HEK293 (cell line): Measurements from ENCODE around the gene GPR21.

Experiments used
- CTCF ChIA-PET: fragments of 350-600 bp; formaldehyde crosslinking; extraction: SDS; loops from one replicate; lab custom pipeline; 2021; ENCODE audit warnings: antibody characterized with exemption; lab: Yijun Ruan, JAX
- POLR2A ChIA-PET: fragments of 300-600 bp; formaldehyde crosslinking; extraction: SDS; loops from one replicate; lab custom pipeline; 2020; ENCODE audit warnings: antibody characterized with exemption, inconsistent platforms; lab: Yijun Ruan, JAX
- H3K27ac ChIP-seq: fragments of 200-500 bp; sonication (Bioruptor generic); 2 replicates; pipeline ENCODE4 v1.5.1; 2014; ENCODE audit warnings: low read depth, low read length, control low read depth, inconsistent platforms; ENCODE audit errors: extremely low read depth
- H3K36me3 ChIP-seq, 2 experiments: fragments of 200-500 bp in 1 of 2; sonication (Bioruptor generic) in 1 of 2; 1 replicate in 1 of 2; 2 replicates in 1 of 2; pipeline ENCODE4 v1.5.1; 2014 to 2017; ENCODE audit warnings: inconsistent platforms in 2 of 2, low read length in 2 of 2; ENCODE audit not compliant: control insufficient read depth in 2 of 2, insufficient read depth in 1 of 2
- H3K4me1 ChIP-seq: fragments of 200-500 bp; sonication (Bioruptor generic); 2 replicates; pipeline ENCODE4 v1.5.1; 2014; ENCODE audit warnings: mild to moderate bottlenecking, low read length, inconsistent platforms; ENCODE audit not compliant: control insufficient read depth, insufficient read depth
- H3K4me3 ChIP-seq: 2 replicates; pipeline ENCODE4 v1.5.1; 2011; ENCODE audit warnings: low read depth, mild to moderate bottlenecking, control low read depth, low read length, moderate library complexity
- H3K9me3 ChIP-seq: fragments of 200-500 bp; sonication (Bioruptor generic); 2 replicates; pipeline ENCODE4 v1.5.1; 2014; ENCODE audit warnings: low read depth, low read length, inconsistent platforms; ENCODE audit not compliant: control insufficient read depth, insufficient read depth
- BCL11A ChIP-seq: fragments of 450-650 bp; formaldehyde crosslinking; IDR thresholded peaks from 2 replicates; pipeline ENCODE4 v1.5.1; 2016; ENCODE audit warnings: low read depth, missing biosample characterization, missing genetic modification characterization
- HOXD13 ChIP-seq: sonication (generic); formaldehyde crosslinking; IDR thresholded peaks from 2 replicates; pipeline ENCODE4 v1.8.0; 2022; ENCODE audit warnings: missing genetic modification reagents, borderline replicate concordance
- KLF8 ChIP-seq: fragments of 450-650 bp; formaldehyde crosslinking; IDR thresholded peaks from 2 replicates; pipeline ENCODE4 v1.5.1; 2016; ENCODE audit warnings: missing biosample characterization, missing genetic modification characterization
- SP7 ChIP-seq: fragments of 450-650 bp; formaldehyde crosslinking; IDR thresholded peaks from 2 replicates; pipeline ENCODE4 v1.5.1; 2016; ENCODE audit warnings: missing biosample characterization, missing genetic modification characterization
- TRIM28 ChIP-seq: IDR thresholded peaks from 2 replicates; pipeline ENCODE4 v1.6.1; 2011; ENCODE audit warnings: low read length, control low read depth, borderline replicate concordance
- WT1 ChIP-seq: fragments of 450-650 bp; formaldehyde crosslinking; IDR thresholded peaks from 2 replicates; pipeline ENCODE4 v1.5.1; 2016; ENCODE audit warnings: missing biosample characterization, missing genetic modification characterization
- ZBTB17 ChIP-seq: fragments of 450-650 bp; formaldehyde crosslinking; IDR thresholded peaks from 2 replicates; pipeline ENCODE4 v1.5.1; 2016; ENCODE audit warnings: missing biosample characterization, missing genetic modification characterization
- ZIC2 ChIP-seq: fragments of 450-650 bp; formaldehyde crosslinking; IDR thresholded peaks from 2 replicates; pipeline ENCODE4 v1.5.1; 2016; ENCODE audit warnings: missing biosample characterization, missing genetic modification characterization
- ZNF654 ChIP-seq: fragments of 450-650 bp; formaldehyde crosslinking; IDR thresholded peaks from 2 replicates; pipeline ENCODE4 v1.5.1; 2016; ENCODE audit warnings: low read depth, missing biosample characterization, missing genetic modification characterization
- TF ChIP-seq, protein P1 (sequence below): fragments of 450-650 bp; formaldehyde crosslinking; IDR thresholded peaks from 2 replicates; pipeline ENCODE4 v1.5.1; 2017; ENCODE audit warnings: missing biosample characterization, missing genetic modification characterization
- TF ChIP-seq, protein P2 (sequence below): fragments of 450-650 bp; formaldehyde crosslinking; IDR thresholded peaks from 2 replicates; pipeline ENCODE4 v1.5.1; 2016; ENCODE audit warnings: missing biosample characterization, missing genetic modification characterization
- TF ChIP-seq, protein P3 (sequence below): fragments of 450-650 bp; formaldehyde crosslinking; IDR thresholded peaks from 2 replicates; pipeline ENCODE4 v1.5.1; 2016; ENCODE audit warnings: missing biosample characterization, missing genetic modification characterization
- TF ChIP-seq, protein P4 (sequence below): fragments of 450-650 bp; formaldehyde crosslinking; IDR thresholded peaks from 2 replicates; pipeline ENCODE4 v1.5.1; 2016; ENCODE audit warnings: missing biosample characterization, missing genetic modification characterization
- TF ChIP-seq, protein P5 (sequence below): fragments of 450-650 bp; formaldehyde crosslinking; IDR thresholded peaks from 2 replicates; pipeline ENCODE4 v1.5.1; 2016; ENCODE audit warnings: missing biosample characterization, missing genetic modification characterization
- TF ChIP-seq, protein P6 (sequence below): fragments of 450-650 bp; formaldehyde crosslinking; optimal IDR thresholded peaks from 2 replicates; pipeline ENCODE3; 2016; ENCODE audit warnings: missing biosample characterization, mild to moderate bottlenecking, missing genetic modification characterization
- TF ChIP-seq, protein P7 (sequence below): fragments of 450-650 bp; formaldehyde crosslinking; IDR thresholded peaks from 2 replicates; pipeline ENCODE4 v1.5.1; 2016; ENCODE audit warnings: missing biosample characterization, missing genetic modification characterization, borderline replicate concordance
- TF ChIP-seq, protein P8 (sequence below): fragments of 450-650 bp; formaldehyde crosslinking; IDR thresholded peaks from 2 replicates; pipeline ENCODE4 v1.5.1; 2017; ENCODE audit warnings: missing biosample characterization, missing genetic modification characterization

GPR21 gene

DNA sequence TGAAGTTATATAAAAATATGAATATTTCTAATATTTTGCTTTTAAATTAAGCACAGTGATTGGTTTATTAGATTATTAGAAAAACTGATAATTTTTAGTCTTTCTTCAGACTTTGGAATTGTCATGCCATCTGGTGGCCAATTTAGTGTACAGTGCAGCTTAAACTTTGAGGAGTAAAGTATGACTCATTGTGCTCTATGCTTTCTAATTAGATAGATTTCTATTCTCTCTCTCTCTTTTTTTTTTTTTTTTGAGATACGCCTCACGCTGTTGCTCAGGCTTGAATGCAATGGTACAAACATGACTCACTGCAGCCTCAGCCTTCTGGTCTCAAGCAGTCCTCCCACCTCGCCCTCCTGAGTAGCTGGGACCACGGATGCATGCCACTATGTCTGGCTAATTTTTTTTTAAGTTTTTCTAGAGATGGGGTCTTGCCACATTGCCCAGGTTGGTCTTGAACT lies 42.1 kb upstream of the GPR21 start (continued):
- TF ChIP-seq, protein P1, sequence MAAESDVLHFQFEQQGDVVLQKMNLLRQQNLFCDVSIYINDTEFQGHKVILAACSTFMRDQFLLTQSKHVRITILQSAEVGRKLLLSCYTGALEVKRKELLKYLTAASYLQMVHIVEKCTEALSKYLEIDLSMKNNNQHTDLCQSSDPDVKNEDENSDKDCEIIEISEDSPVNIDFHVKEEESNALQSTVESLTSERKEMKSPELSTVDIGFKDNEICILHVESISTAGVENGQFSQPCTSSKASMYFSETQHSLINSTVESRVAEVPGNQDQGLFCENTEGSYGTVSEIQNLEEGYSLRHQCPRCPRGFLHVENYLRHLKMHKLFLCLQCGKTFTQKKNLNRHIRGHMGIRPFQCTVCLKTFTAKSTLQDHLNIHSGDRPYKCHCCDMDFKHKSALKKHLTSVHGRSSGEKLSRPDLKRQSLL (tag by site-specific recombination) = peak; percentile 57; the same call in 1 of the 2 replicates
- TF ChIP-seq ZBTB17 (peak; percentile 41; the same call in 1 of the 2 replicates), KLF8 (peak; percentile 61), ZNF654 (tag by site-specific recombination) (peak; percentile 81), WT1 (tag by site-specific recombination) (peak; percentile 40; the same call in 1 of the 2 replicates)
- TF ChIP-seq, protein P2, sequence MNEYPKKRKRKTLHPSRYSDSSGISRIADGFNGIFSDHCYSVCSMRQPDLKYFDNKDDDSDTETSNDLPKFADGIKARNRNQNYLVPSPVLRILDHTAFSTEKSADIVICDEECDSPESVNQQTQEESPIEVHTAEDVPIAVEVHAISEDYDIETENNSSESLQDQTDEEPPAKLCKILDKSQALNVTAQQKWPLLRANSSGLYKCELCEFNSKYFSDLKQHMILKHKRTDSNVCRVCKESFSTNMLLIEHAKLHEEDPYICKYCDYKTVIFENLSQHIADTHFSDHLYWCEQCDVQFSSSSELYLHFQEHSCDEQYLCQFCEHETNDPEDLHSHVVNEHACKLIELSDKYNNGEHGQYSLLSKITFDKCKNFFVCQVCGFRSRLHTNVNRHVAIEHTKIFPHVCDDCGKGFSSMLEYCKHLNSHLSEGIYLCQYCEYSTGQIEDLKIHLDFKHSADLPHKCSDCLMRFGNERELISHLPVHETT (tag by site-specific recombination) = peak; percentile 66
- TF ChIP-seq, protein P3, sequence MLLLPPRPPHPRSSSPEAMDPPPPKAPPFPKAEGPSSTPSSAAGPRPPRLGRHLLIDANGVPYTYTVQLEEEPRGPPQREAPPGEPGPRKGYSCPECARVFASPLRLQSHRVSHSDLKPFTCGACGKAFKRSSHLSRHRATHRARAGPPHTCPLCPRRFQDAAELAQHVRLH = no peak
- TF ChIP-seq, protein P4, sequence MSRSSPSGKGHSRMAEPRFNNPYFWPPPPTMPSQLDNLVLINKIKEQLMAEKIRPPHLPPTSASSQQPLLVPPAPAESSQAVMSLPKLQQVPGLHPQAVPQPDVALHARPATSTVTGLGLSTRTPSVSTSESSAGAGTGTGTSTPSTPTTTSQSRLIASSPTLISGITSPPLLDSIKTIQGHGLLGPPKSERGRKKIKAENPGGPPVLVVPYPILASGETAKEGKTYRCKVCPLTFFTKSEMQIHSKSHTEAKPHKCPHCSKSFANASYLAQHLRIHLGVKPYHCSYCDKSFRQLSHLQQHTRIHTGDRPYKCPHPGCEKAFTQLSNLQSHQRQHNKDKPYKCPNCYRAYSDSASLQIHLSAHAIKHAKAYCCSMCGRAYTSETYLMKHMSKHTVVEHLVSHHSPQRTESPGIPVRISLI (tag by site-specific recombination) = peak; percentile 78

DNA sequence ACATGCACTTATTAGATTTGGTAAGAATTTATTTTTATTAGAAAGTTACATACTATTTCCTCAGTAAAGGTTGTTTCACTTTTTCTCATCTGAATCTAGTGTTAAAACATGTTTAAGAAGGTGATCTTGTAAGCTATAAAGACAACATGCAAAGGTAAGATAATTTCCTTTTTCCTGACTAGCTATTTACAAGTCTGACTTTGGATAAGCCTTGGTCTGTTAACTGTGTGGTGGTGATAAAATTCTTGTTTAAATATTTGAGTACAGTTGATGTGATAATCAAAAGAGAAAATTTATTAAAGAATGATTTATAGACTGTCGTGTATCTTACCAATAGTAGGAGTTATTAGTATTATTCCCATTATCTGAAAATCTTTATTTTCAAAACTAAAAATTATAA lies 36.9 kb upstream of the GPR21 start:
- H3K36me3 ChIP-seq = peaks cover 25 to 60% of the 10 kb centered on the region in 2 experiments
- TF ChIP-seq, protein P5, sequence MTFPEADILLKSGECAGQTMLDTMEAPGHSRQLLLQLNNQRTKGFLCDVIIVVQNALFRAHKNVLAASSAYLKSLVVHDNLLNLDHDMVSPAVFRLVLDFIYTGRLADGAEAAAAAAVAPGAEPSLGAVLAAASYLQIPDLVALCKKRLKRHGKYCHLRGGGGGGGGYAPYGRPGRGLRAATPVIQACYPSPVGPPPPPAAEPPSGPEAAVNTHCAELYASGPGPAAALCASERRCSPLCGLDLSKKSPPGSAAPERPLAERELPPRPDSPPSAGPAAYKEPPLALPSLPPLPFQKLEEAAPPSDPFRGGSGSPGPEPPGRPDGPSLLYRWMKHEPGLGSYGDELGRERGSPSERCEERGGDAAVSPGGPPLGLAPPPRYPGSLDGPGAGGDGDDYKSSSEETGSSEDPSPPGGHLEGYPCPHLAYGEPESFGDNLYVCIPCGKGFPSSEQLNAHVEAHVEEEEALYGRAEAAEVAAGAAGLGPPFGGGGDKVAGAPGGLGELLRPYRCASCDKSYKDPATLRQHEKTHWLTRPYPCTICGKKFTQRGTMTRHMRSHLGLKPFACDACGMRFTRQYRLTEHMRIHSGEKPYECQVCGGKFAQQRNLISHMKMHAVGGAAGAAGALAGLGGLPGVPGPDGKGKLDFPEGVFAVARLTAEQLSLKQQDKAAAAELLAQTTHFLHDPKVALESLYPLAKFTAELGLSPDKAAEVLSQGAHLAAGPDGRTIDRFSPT (tag by site-specific recombination) = no peak
- TF ChIP-seq, protein P6, sequence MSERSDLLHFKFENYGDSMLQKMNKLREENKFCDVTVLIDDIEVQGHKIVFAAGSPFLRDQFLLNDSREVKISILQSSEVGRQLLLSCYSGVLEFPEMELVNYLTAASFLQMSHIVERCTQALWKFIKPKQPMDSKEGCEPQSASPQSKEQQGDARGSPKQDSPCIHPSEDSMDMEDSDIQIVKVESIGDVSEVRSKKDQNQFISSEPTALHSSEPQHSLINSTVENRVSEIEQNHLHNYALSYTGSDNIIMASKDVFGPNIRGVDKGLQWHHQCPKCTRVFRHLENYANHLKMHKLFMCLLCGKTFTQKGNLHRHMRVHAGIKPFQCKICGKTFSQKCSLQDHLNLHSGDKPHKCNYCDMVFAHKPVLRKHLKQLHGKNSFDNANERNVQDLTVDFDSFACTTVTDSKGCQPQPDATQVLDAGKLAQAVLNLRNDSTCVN (tag by site-specific recombination) = no peak
- no peak for TF ChIP-seq ZIC2 (tag by site-specific recombination)
- TF ChIP-seq SP7 = no peak
- TF ChIP-seq KLF8 = no peak
- TF ChIP-seq BCL11A (tag by site-specific recombination) = no peak
- TF ChIP-seq HOXD13 (CRISPR knock-in tag) = no peak
- ChIA-PET CTCF (interaction anchor here (0.6 to 0.9 kb wide), 3 partner anchors 40 to 389 kb away, joined by 3 to 4 read pairs (median 3); no protein-coding TSS in a partner anchor), POLR2A (no interaction called here)
- H3K4me1 ChIP-seq = no peaks in the 10 kb centered on the region
- H3K4me3 ChIP-seq = no peak overlapping the region
- H3K27ac ChIP-seq = no peak overlapping the region
- H3K9me3 ChIP-seq = no peaks in the 10 kb centered on the region

DNA sequence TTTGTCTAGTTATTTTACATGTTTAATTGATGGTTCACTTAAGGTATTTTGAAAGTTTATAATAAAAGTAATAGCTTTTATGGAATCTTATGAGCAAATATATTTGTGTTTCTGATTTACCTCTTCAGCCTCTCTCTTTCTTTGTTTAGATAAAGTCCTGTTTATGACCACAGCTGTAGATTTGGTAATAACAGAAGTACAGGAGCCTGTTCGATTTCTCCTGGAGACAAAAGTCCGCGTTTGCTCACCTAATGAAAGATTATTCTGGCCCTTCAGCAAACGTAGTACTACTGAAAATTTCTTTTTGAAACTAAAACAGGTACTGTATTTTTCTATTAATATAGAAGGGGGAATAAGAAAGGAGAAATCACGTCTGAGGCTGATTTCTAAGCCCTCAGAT lies 35.0 kb upstream of the GPR21 start:
- no peak overlapping the region for H3K4me3 ChIP-seq
- H3K4me1 ChIP-seq = no peaks in the 10 kb centered on the region
- ChIA-PET CTCF (no interaction called here), POLR2A (no interaction called here)
- no peak overlapping the region for H3K27ac ChIP-seq
- H3K36me3 ChIP-seq = peaks cover 19 to 64% of the 10 kb centered on the region in 2 experiments
- H3K9me3 ChIP-seq = no peaks in the 10 kb centered on the region
- TF ChIP-seq, protein P7, sequence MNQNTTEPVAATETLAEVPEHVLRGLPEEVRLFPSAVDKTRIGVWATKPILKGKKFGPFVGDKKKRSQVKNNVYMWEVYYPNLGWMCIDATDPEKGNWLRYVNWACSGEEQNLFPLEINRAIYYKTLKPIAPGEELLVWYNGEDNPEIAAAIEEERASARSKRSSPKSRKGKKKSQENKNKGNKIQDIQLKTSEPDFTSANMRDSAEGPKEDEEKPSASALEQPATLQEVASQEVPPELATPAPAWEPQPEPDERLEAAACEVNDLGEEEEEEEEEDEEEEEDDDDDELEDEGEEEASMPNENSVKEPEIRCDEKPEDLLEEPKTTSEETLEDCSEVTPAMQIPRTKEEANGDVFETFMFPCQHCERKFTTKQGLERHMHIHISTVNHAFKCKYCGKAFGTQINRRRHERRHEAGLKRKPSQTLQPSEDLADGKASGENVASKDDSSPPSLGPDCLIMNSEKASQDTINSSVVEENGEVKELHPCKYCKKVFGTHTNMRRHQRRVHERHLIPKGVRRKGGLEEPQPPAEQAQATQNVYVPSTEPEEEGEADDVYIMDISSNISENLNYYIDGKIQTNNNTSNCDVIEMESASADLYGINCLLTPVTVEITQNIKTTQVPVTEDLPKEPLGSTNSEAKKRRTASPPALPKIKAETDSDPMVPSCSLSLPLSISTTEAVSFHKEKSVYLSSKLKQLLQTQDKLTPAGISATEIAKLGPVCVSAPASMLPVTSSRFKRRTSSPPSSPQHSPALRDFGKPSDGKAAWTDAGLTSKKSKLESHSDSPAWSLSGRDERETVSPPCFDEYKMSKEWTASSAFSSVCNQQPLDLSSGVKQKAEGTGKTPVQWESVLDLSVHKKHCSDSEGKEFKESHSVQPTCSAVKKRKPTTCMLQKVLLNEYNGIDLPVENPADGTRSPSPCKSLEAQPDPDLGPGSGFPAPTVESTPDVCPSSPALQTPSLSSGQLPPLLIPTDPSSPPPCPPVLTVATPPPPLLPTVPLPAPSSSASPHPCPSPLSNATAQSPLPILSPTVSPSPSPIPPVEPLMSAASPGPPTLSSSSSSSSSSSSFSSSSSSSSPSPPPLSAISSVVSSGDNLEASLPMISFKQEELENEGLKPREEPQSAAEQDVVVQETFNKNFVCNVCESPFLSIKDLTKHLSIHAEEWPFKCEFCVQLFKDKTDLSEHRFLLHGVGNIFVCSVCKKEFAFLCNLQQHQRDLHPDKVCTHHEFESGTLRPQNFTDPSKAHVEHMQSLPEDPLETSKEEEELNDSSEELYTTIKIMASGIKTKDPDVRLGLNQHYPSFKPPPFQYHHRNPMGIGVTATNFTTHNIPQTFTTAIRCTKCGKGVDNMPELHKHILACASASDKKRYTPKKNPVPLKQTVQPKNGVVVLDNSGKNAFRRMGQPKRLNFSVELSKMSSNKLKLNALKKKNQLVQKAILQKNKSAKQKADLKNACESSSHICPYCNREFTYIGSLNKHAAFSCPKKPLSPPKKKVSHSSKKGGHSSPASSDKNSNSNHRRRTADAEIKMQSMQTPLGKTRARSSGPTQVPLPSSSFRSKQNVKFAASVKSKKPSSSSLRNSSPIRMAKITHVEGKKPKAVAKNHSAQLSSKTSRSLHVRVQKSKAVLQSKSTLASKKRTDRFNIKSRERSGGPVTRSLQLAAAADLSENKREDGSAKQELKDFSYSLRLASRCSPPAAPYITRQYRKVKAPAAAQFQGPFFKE (tag by site-specific recombination) = no peak
- TF ChIP-seq, protein P8, sequence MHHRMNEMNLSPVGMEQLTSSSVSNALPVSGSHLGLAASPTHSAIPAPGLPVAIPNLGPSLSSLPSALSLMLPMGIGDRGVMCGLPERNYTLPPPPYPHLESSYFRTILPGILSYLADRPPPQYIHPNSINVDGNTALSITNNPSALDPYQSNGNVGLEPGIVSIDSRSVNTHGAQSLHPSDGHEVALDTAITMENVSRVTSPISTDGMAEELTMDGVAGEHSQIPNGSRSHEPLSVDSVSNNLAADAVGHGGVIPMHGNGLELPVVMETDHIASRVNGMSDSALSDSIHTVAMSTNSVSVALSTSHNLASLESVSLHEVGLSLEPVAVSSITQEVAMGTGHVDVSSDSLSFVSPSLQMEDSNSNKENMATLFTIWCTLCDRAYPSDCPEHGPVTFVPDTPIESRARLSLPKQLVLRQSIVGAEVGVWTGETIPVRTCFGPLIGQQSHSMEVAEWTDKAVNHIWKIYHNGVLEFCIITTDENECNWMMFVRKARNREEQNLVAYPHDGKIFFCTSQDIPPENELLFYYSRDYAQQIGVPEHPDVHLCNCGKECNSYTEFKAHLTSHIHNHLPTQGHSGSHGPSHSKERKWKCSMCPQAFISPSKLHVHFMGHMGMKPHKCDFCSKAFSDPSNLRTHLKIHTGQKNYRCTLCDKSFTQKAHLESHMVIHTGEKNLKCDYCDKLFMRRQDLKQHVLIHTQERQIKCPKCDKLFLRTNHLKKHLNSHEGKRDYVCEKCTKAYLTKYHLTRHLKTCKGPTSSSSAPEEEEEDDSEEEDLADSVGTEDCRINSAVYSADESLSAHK (tag by site-specific recombination) = no peak
- TF ChIP-seq TRIM28 = no peak
